ENCODE data around the gene FAM222A.

GRCh38 chr12:109786799-109787198 lies 73.2 kb downstream of the FAM222A start:
- TF ChIP-seq CTCF (IDR thresholded peaks at IDR 0.05) (no peak), POLR2A (IDR thresholded peaks at IDR 0.05) (no peak)

Measured in lower leg skin (tissue), 3 donors.